ENCODE data around the gene ASB7. TPM values are rescaled to one million over a fixed set of nuclear protein-coding genes. Genes with fewer than 3 reads are reported as not detected.
A peak's percentile ranks its signal among the peaks of the same experiment; 100 is the strongest.

The ASB7 gene
- total RNA-seq, result 10 to 100 TPM; 14.3 to 16.2 TPM
- polyA plus RNA-seq (2013, experiment 1 of 2), result 9.4 TPM
- 9.6 TPM for polyA plus RNA-seq (2013, experiment 2 of 2)
- long read RNA-seq, experiment 1, partial matches to known transcripts, result 0 of 3 reads
- long read RNA-seq, experiment 1, other reads (novel, unspliced or antisense), result 3 of 3 reads
- long read RNA-seq, experiment 2, full-length matches to known transcripts, result 25 of 34 reads
- long read RNA-seq, experiment 2, partial matches to known transcripts, result 9 of 34 reads
- long read RNA-seq, experiment 2, other reads (novel, unspliced or antisense), result 0 of 34 reads
- long read RNA-seq, experiment 3, full-length matches to known transcripts, result 55 of 64 reads
- long read RNA-seq, experiment 3, partial matches to known transcripts, result 6 of 64 reads
- long read RNA-seq, experiment 3, other reads (novel, unspliced or antisense), result 3 of 64 reads
- long read RNA-seq, experiment 4, full-length matches to known transcripts, result 6 of 7 reads
- long read RNA-seq, experiment 4, partial matches to known transcripts, result 0 of 7 reads
- long read RNA-seq, experiment 4, other reads (novel, unspliced or antisense), result 1 of 7 reads

DNA sequence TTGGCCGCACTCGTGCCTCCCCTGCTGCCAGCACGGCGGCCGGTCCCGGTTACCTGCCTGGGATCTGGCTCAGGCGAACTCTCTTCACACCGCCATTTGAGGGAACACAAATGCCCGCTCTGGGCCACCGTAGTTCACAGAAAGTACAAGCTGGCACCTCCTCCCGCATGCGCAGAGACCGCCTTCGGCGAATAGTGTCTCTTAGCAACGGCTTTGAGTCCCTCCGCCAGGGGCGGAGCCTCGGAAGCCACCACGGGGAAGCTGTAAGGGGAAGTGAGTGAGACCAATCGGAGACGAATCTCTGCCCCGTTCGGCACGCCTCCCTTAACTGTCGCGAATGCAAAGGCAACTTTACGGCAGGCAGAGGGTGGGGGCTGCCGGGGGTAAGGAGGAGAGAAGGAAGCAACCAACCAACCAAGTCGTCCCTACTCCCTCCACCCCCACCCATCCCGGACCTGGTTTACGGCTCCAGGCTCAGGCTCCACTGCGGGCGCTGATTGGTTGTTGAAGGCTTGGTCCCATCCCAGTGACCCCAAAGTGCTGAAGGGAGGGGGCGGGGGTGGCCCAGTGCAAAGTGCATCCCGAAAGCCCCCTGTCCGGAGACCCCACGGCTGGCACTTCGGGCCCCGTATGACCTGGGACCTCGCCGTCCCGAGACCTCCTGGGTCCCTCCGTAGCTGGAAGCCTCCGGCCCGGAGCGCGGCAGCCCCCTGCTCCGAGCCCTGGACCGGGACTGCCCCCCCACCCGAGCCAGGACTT lies at the start of gene ASB7, which contains the start of gene LINS1:
Gene ASB7 (plus strand): TSS at position 526 of the 759 bp plus-strand sequence. CDS start 9,628 bp downstream, outside the sequence.
Gene LINS1 (minus strand): TSS at position 121 of the 759 bp plus-strand sequence. CDS start 21,342 bp downstream, outside the sequence.
- WGBS, 2 experiments (ENCODE audit: insufficient coverage in 1 of 2, insufficient read length in 1 of 2), result 0 to 1% methylated on average over 14 to 50 of the region's 51 CpGs
- H3K4me3 ChIP-seq (ENCODE audit: low read length), result peak within 1 kb of the TSS; percentile 97
- peaks cover 25% of the 10 kb centered on the region for H3K36me3 ChIP-seq (ENCODE audit: control insufficient read depth, insufficient read depth, low read length)
- no peaks in the 10 kb centered on the region for H3K9me3 ChIP-seq (ENCODE audit: control insufficient read depth, low read length)
- Mint-ChIP-seq H3K27ac (peak within 1 kb of the TSS; percentile 98), H3K9me3 (no peaks in the 10 kb centered on the region), H3K4me3 (no peak within 1 kb of the TSS), H3K36me3 (ENCODE audit: low read depth) (peaks cover 25% of the 10 kb centered on the region), H3K27me3 (ENCODE audit: insufficient read depth) (no peaks in the 10 kb centered on the region), H3K4me1 (peaks cover 8% of the 10 kb centered on the region)
- DNase-seq, result peak; percentile 100
- no peaks in the 10 kb centered on the region for H3K4me1 ChIP-seq (ENCODE audit: control insufficient read depth, insufficient read depth, low read length)
- H3K27ac ChIP-seq (ENCODE audit: low read depth, low read length), result peak within 1 kb of the TSS; percentile 16
- no peak for TF ChIP-seq CTCF (conservative IDR thresholded peaks at IDR 0.05)
- no peaks in the 10 kb centered on the region for H3K27me3 ChIP-seq (ENCODE audit: control insufficient read depth, insufficient read depth, low read length, poor library complexity, severe bottlenecking)
- peak within 1 kb of the TSS; percentile 74 for H3K9ac ChIP-seq (ENCODE audit: extremely low read depth, low read length, poor library complexity, severe bottlenecking)

DNA sequence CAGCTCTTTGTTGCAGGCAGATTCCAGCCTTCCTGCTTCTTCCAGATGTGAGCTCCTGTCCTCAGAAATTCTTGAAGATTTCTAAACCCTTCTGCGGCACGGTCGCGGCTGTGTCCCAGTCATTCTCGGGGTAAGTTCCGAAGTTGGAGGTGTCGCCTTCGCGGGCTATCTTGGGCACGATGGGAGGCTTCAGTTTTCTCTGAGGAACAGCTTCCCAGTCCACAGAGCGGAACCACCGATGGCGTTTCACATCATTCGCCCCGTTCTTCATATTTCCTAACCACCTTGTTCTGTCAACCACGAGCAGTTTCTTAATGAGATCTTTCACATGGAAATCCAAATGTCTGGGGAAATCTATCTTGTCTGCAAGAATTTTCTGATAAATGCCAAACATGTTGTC lies 48.9 kb upstream of the ASB7 start:
- Histone ChIP-seq H3K27ac (ENCODE audit: low read depth, low read length) (no peak overlapping the region), H3K4me1 (ENCODE audit: control insufficient read depth, insufficient read depth, low read length) (no peaks in the 10 kb centered on the region), H3K9me3 (ENCODE audit: control insufficient read depth, low read length) (peaks cover 6% of the 10 kb centered on the region), H3K27me3 (ENCODE audit: control insufficient read depth, insufficient read depth, low read length, poor library complexity, severe bottlenecking) (no peaks in the 10 kb centered on the region), H3K36me3 (ENCODE audit: control insufficient read depth, insufficient read depth, low read length) (no peaks in the 10 kb centered on the region), H3K9ac (ENCODE audit: extremely low read depth, low read length, poor library complexity, severe bottlenecking) (no peak overlapping the region), H3K4me3 (ENCODE audit: low read length) (no peak overlapping the region)
- WGBS, 2 experiments (ENCODE audit: insufficient coverage in 1 of 2, insufficient read length in 1 of 2), result 93 to 96% methylated on average over 16 of the region's 16 CpGs
- Mint-ChIP-seq H3K4me1 (no peaks in the 10 kb centered on the region), H3K27ac (no peak overlapping the region), H3K27me3 (ENCODE audit: insufficient read depth) (no peaks in the 10 kb centered on the region), H3K36me3 (ENCODE audit: low read depth) (peaks cover 5% of the 10 kb centered on the region), H3K4me3 (no peak overlapping the region), H3K9me3 (peaks cover 62% of the 10 kb centered on the region)
- TF ChIP-seq CTCF (conservative IDR thresholded peaks at IDR 0.05), result no peak
- no peak for DNase-seq

GRCh38 chr15:100558771-100559254 lies 43.6 kb upstream of the ASB7 start:
- Mint-ChIP-seq H3K9me3 (peaks cover 29% of the 10 kb centered on the region), H3K27me3 (ENCODE audit: insufficient read depth) (no peaks in the 10 kb centered on the region), H3K36me3 (ENCODE audit: low read depth) (peaks cover 7% of the 10 kb centered on the region), H3K27ac (no peak overlapping the region), H3K4me1 (no peaks in the 10 kb centered on the region), H3K4me3 (no peak overlapping the region)
- Histone ChIP-seq H3K4me3 (ENCODE audit: low read length) (no peak overlapping the region), H3K9me3 (ENCODE audit: control insufficient read depth, low read length) (no peaks in the 10 kb centered on the region), H3K9ac (ENCODE audit: extremely low read depth, low read length, poor library complexity, severe bottlenecking) (no peak overlapping the region), H3K27ac (ENCODE audit: low read depth, low read length) (no peak overlapping the region), H3K36me3 (ENCODE audit: control insufficient read depth, insufficient read depth, low read length) (no peaks in the 10 kb centered on the region), H3K27me3 (ENCODE audit: control insufficient read depth, insufficient read depth, low read length, poor library complexity, severe bottlenecking) (no peaks in the 10 kb centered on the region), H3K4me1 (ENCODE audit: control insufficient read depth, insufficient read depth, low read length) (no peaks in the 10 kb centered on the region)
- TF ChIP-seq CTCF (conservative IDR thresholded peaks at IDR 0.05), result no peak
- WGBS, 2 experiments (ENCODE audit: insufficient coverage in 1 of 2, insufficient read length in 1 of 2), result 94 to 95% methylated on average over 31 to 50 of the region's 50 CpGs
- no peak for DNase-seq
